HEK293T (cell line): ENCODE results near the gene CD300E.

Source experiments
- CTCF ChIA-PET: fragments of 350-600 bp; formaldehyde crosslinking; extraction: SDS; loops from one replicate; lab custom pipeline; 2021; ENCODE audit warnings: antibody characterized with exemption, inconsistent platforms; lab: Yijun Ruan, JAX
- POLR2A ChIA-PET: fragments of 350-600 bp; formaldehyde crosslinking; extraction: SDS; loops from one replicate; lab custom pipeline; 2020; ENCODE audit warnings: antibody characterized with exemption, inconsistent platforms; lab: Yijun Ruan, JAX
- DNase-seq: peaks from one replicate; pipeline ENCODE4 v3.0.0; 2012; ENCODE audit warnings: mixed read lengths; ENCODE audit errors: extremely low spot score
- ARNT ChIP-seq: fragments of 450-650 bp; IDR thresholded peaks from 2 replicates; pipeline ENCODE4 v1.6.1; 2017; ENCODE audit warnings: mild to moderate bottlenecking
- BHLHE40 ChIP-seq: fragments of 450-650 bp; IDR thresholded peaks from 2 replicates; pipeline ENCODE4 v1.6.1; 2016; ENCODE audit warnings: mild to moderate bottlenecking, moderate library complexity, borderline replicate concordance
- CTBP1 ChIP-seq: fragments of 450-650 bp; IDR thresholded peaks from 2 replicates; pipeline ENCODE4 v1.6.1; 2016; ENCODE audit warnings: borderline replicate concordance
- ELF4 ChIP-seq: fragments of 450-650 bp; IDR thresholded peaks from 2 replicates; pipeline ENCODE4 v1.6.1; 2017; ENCODE audit warnings: antibody characterized with exemption
- FOXA1 ChIP-seq: fragments of 450-650 bp; IDR thresholded peaks from 2 replicates; pipeline ENCODE4 v1.6.1; 2016; ENCODE audit warnings: mild to moderate bottlenecking
- FOXK2 ChIP-seq: fragments of 450-650 bp; IDR thresholded peaks from 2 replicates; pipeline ENCODE4 v1.6.1; 2016; ENCODE audit warnings: mild to moderate bottlenecking
- FOXM1 ChIP-seq: fragments of 450-650 bp; IDR thresholded peaks from 2 replicates; pipeline ENCODE4 v1.6.1; 2017; ENCODE audit warnings: mild to moderate bottlenecking, borderline replicate concordance
- HDGF ChIP-seq: fragments of 450-650 bp; IDR thresholded peaks from 2 replicates; pipeline ENCODE4 v1.6.1; 2017; ENCODE audit warnings: antibody characterized with exemption, borderline replicate concordance
- L3MBTL2 ChIP-seq: fragments of 450-650 bp; conservative IDR thresholded peaks from 2 replicates; pipeline ENCODE4 v1.6.1; 2016; ENCODE audit warnings: mild to moderate bottlenecking
- LEF1 ChIP-seq: fragments of 450-650 bp; IDR thresholded peaks from 2 replicates; pipeline ENCODE4 v1.6.1; 2017; ENCODE audit warnings: mild to moderate bottlenecking, borderline replicate concordance
- NFRKB ChIP-seq: fragments of 450-650 bp; IDR thresholded peaks from 2 replicates; pipeline ENCODE4 v1.6.1; 2016; ENCODE audit warnings: mild to moderate bottlenecking, moderate library complexity
- PKNOX1 ChIP-seq: fragments of 450-650 bp; IDR thresholded peaks from 2 replicates; pipeline ENCODE4 v1.6.1; 2016
- SP1 ChIP-seq: fragments of 450-650 bp; IDR thresholded peaks from 2 replicates; pipeline ENCODE4 v1.6.1; 2017
- SUZ12 ChIP-seq: fragments of 450-650 bp; IDR thresholded peaks from 2 replicates; pipeline ENCODE4 v1.6.1; 2016; ENCODE audit warnings: mild to moderate bottlenecking
- TARDBP ChIP-seq: fragments of 450-650 bp; IDR thresholded peaks from 2 replicates; pipeline ENCODE4 v1.6.1; 2016
- ZNF384 ChIP-seq: fragments of 450-650 bp; IDR thresholded peaks from 2 replicates; pipeline ENCODE4 v1.6.1; 2016

The CD300E gene

DNA sequence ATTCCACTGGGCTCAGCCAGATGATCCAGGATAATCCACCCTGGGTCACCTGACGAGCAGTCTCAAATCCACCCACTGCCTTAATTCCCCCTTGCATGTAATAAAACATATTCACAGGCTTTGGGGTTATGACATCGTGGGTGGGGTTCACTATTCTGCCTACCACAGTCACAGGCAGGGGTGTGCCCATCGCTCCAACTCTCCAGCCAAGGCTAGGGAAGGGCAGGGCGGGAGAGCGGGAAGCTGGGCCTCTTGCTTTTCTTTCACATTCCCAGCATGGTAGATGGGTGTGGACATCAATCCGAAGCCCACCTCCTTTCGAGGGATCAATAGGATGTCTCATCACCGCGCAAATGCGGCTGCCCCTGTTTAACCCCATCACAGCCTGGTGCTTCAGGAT is 18.8 kb downstream of the CD300E start:
- DNase-seq: no peak
- ChIA-PET POLR2A (interaction anchor here (0.9 kb wide), 1 partner anchor 13 kb away, joined by 3 read pairs; no protein-coding TSS in a partner anchor), CTCF (interaction anchor here (1.5 to 2.1 kb wide), 2 partner anchors 226 to 237 kb away, joined by 6 read pairs; partner anchors contain the start of gene GPR142)

GRCh38 chr17:74604200-74604599 is 19.3 kb downstream of the CD300E start:
- no peak for DNase-seq
- ChIA-PET POLR2A (interaction anchor here (0.9 kb wide), 1 partner anchor 13 kb away, joined by 3 read pairs; no protein-coding TSS in a partner anchor), CTCF (interaction anchor here (1.5 to 2.1 kb wide), 2 partner anchors 225 to 236 kb away, joined by 6 read pairs; partner anchors contain the start of gene GPR142)
- TF ChIP-seq FOXM1 (no peak), L3MBTL2 (no peak), NFRKB (no peak), ARNT (no peak), LEF1 (no peak), SUZ12 (no peak), PKNOX1 (no peak), HDGF (no peak), TARDBP (no peak)

More for the DNA sequence above, 18.8 kb downstream of the CD300E start:
- TF ChIP-seq HDGF (no peak), FOXA1 (no peak), BHLHE40 (no peak), TARDBP (no peak), CTBP1 (no peak), PKNOX1 (no peak), SP1 (no peak)

DNA sequence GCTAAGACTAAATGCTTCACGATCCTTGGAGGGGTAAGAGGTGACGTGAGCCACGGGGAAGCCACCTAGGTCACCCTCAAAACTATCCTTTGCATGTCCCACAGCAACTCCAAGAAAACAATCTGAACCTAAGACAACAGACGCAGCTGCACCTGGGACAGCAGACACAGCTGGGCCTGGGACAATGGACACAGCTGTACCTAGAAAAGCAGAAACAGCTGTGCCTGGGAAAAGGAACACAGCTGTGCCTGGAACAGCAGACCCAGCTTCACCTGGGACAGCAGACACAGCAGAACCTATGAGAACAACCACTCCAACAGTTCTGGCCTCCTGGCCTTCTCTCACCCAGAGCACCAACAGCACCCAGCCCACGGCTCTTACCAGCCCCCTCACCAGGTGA is 19.8 kb downstream of the CD300E start:
- TF ChIP-seq BHLHE40: no peak
- no peak for TF ChIP-seq ELF4
- TF ChIP-seq FOXM1: no peak
- TF ChIP-seq PKNOX1: no peak
- TF ChIP-seq ARNT: no peak
- no peak for TF ChIP-seq HDGF
- no peak for DNase-seq
- CTCF ChIA-PET: interaction anchor here (0.6 to 2.1 kb wide), 5 partner anchors 21 to 236 kb away, joined by 3 to 6 read pairs (median 4); partner anchors contain the start of genes CD300H and GPR142
- POLR2A ChIA-PET: interaction anchor here (0.9 kb wide), 1 partner anchor 14 kb away, joined by 3 read pairs; no protein-coding TSS in a partner anchor

DNA sequence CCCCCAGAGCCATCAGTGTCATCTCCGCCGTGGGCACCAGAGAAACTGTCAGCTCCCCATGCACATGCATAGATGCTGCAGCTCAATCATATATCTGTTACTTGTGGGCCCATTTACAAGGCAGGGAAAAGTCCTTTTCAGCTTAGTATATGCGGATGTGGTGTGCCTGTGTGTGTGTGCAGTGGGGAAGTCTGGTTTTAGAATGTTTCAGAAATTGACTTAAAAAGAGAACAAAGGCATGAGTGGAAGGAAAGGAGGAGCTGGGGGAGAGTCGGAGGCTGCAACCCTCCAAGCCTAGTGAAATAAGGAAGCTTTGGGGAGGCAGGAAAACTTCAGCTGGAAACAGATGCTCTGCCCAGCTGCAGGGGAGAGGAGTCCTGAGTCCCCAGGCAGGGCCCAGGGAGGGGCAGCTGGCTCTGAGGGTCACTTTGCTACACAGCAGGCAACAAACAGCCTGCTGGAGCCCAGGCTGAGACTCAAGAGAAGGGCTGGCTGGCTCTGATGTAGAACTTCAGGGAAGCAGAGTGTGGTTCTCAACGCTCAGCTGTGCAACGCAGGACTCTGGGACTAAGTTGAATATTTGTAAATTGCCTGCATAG is 20.4 kb downstream of the CD300E start:
- no peak for DNase-seq
- no peak for TF ChIP-seq PKNOX1
- TF ChIP-seq FOXA1: no peak
- no peak for TF ChIP-seq CTBP1
- POLR2A ChIA-PET: no interaction called here
- CTCF ChIA-PET: interaction anchor here (0.6 to 2.1 kb wide), 7 partner anchors 9 to 235 kb away, joined by 3 to 6 read pairs (median 4); partner anchors contain the start of genes CD300H and GPR142

GRCh38 chr17:74601944-74602572 is 21.5 kb downstream of the CD300E start:
- DNase-seq: peak; percentile 70
- POLR2A ChIA-PET: no interaction called here
- CTCF ChIA-PET: interaction anchor here (0.6 to 1.1 kb wide), 3 partner anchors 30 to 41 kb away, joined by 3 to 4 read pairs (median 3); no protein-coding TSS in a partner anchor
- no peak for TF ChIP-seq ARNT
- TF ChIP-seq FOXA1: no peak

- ChIA-PET POLR2A (no interaction called here), CTCF (interaction anchor here (1.1 kb wide), 1 partner anchor 52 kb away, joined by 3 read pairs; no protein-coding TSS in a partner anchor)
- no peak for DNase-seq
- TF ChIP-seq BHLHE40: no peak
- TF ChIP-seq L3MBTL2: no peak
- TF ChIP-seq SUZ12: no peak
- TF ChIP-seq HDGF: no peak
- no peak for TF ChIP-seq ARNT
- no peak for TF ChIP-seq FOXA1
- TF ChIP-seq FOXK2: no peak
- no peak for TF ChIP-seq CTBP1
- TF ChIP-seq SP1: no peak
- no peak for TF ChIP-seq ZNF384
- no peak for TF ChIP-seq PKNOX1
Measured at GRCh38 chr17:74599448-74599939, 24.0 kb downstream of the CD300E start.
